ENCODE data around the gene GKN1. TPM values are rescaled to one million over a fixed set of nuclear protein-coding genes. Genes with fewer than 3 reads are reported as not detected.

Gene GKN1
- total RNA-seq, 4 donors from 2014 or later: not detected

- TF ChIP-seq, protein P1, sequence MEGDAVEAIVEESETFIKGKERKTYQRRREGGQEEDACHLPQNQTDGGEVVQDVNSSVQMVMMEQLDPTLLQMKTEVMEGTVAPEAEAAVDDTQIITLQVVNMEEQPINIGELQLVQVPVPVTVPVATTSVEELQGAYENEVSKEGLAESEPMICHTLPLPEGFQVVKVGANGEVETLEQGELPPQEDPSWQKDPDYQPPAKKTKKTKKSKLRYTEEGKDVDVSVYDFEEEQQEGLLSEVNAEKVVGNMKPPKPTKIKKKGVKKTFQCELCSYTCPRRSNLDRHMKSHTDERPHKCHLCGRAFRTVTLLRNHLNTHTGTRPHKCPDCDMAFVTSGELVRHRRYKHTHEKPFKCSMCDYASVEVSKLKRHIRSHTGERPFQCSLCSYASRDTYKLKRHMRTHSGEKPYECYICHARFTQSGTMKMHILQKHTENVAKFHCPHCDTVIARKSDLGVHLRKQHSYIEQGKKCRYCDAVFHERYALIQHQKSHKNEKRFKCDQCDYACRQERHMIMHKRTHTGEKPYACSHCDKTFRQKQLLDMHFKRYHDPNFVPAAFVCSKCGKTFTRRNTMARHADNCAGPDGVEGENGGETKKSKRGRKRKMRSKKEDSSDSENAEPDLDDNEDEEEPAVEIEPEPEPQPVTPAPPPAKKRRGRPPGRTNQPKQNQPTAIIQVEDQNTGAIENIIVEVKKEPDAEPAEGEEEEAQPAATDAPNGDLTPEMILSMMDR (IDR thresholded peaks at IDR 0.05; ENCODE audit: low read depth): no peak
These were observed 39.0 kb upstream of the GKN1 start for GRCh38 chr2:68935471-68935870.

DNA sequence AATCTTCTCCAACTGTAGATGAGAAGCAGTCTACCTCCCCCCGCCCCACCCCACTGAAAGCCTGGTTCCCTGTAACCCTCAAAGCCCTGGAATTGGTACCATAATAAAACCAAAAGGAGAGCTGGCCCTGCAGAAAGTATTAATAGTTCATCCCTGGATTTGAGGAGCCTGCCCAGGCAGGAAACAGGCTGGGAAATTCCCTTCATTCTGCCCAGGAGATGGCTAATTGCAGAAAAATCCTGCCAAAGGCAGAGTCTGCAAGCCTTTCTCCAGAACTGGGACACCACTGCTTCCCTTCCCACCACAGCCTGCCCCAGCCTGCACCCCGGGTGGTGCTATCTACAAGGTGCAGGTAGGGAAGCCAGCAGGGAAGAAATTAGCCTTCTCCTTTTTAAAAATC, 38.0 kb upstream of the GKN1 start:
- TF ChIP-seq, protein P1 (IDR thresholded peaks at IDR 0.05; ENCODE audit: low read depth): no peak

GRCh38 chr2:68936889-68937288, 37.5 kb upstream of the GKN1 start:
- TF ChIP-seq, protein P1 (IDR thresholded peaks at IDR 0.05; ENCODE audit: low read depth): no peak

DNA sequence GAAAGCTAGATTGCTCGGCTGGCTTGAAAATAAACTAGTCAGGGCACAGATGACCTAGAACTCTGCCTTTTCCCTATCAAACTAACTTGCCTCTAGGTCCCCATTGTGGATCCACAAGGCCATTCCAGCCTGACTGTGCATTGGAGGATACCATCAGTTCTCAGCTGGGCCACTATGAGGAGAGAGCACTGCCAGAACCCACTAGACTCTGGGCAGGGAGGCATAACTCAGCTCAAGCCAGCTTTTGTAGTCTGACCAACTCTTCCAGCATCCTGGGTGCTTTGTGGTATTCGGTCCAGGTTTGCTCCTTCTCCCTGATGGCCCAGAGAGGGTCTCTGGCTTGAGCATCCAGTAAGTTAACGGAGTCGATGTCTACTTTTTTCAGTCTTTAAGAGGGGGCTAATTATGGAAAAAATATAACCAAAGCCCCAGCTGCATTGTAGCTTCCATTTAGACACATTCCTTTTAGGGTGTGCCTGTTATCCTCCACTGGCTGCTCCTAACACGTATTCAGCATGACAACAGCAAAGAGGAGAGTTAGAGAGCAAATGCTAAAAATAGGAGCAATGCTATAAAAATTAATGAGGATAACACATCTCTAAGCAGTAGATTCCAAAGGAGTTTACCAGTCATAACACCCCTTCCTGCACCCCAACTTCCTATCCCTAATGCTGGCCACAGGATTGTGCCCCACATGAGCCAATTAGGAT, 36.9 kb upstream of the GKN1 start:
- TF ChIP-seq, protein P1 (IDR thresholded peaks at IDR 0.05; ENCODE audit: low read depth): no peak

GRCh38 chr2:68938938-68939337, 35.5 kb upstream of the GKN1 start:
- TF ChIP-seq, protein P1 (IDR thresholded peaks at IDR 0.05; ENCODE audit: low read depth): no peak

- TF ChIP-seq, protein P1 (IDR thresholded peaks at IDR 0.05; ENCODE audit: low read depth): no peak
These were observed 34.5 kb upstream of the GKN1 start for GRCh38 chr2:68939962-68940361.

DNA sequence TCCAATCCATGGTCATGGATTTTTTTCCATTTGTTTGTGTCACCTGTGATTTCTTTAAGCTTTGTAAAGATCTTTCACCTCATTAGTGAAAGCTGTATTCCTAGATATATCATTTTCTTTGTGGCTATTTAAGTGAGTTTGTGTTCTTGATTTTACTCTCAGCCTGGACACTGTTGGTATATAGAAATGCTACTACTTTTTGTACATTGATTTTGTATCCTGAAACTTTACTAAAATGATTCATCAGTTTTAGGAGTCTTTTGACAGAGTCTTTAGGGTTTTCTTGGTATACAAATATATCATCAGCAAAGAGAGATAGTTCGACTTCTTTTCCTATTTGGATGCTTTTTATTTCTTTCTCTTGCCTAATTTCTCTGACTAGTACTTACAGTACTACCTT, 34.1 kb upstream of the GKN1 start:
- TF ChIP-seq, protein P1 (IDR thresholded peaks at IDR 0.05; ENCODE audit: low read depth): no peak

Data from subcutaneous adipose tissue (tissue), 4 donors.